GM21528 (cell line): ENCODE results near the gene MRPL42.
"Not testable (repeated sequence)": the region's sequence is repeated elsewhere in the genome, so short reads cannot be mapped to it uniquely, and the experiment has no call there.

Source experiments
- ATAC-seq: cut with Tn5 transposase; IDR thresholded peaks from one replicate; pipeline ENCODE4 v1.9.1; 2021; ENCODE audit warnings: mild to moderate bottlenecking, moderate library complexity; ENCODE audit not compliant: unreplicated experiment, low FRiP score

The MRPL42 gene

GRCh38 chr12:93536766-93537488 is 69.6 kb downstream of the MRPL42 start:
- ATAC-seq, result no peak

GRCh38 chr12:93537769-93538168 is 70.5 kb downstream of the MRPL42 start:
- no peak for ATAC-seq

- no peak for ATAC-seq
These were observed 72.5 kb downstream of the MRPL42 start for GRCh38 chr12:93539821-93540220.

- ATAC-seq, result no peak
These were observed 73.2 kb downstream of the MRPL42 start for GRCh38 chr12:93540466-93540865.

GRCh38 chr12:93541578-93542225 is 74.4 kb downstream of the MRPL42 start:
- no peak for ATAC-seq

GRCh38 chr12:93547778-93548177 is 80.5 kb downstream of the MRPL42 start:
- ATAC-seq, result no peak

GRCh38 chr12:93549174-93549573 is 81.9 kb downstream of the MRPL42 start:
- ATAC-seq, result no peak

- no peak for ATAC-seq
These were observed 83.7 kb downstream of the MRPL42 start for GRCh38 chr12:93550748-93551611.

- ATAC-seq, result no peak
These were observed 85.1 kb downstream of the MRPL42 start for GRCh38 chr12:93552427-93552826.

GRCh38 chr12:93557879-93558278 is 90.6 kb downstream of the MRPL42 start:
- ATAC-seq, result not testable (repeated sequence)

GRCh38 chr12:93558685-93559084 is 91.4 kb downstream of the MRPL42 start:
- not testable (repeated sequence) for ATAC-seq

GRCh38 chr12:93563807-93564538 is 96.7 kb downstream of the MRPL42 start:
- ATAC-seq, result no peak

GRCh38 chr12:93565760-93566159 is 98.4 kb downstream of the MRPL42 start:
- no peak for ATAC-seq
